A549 (cell line): ENCODE data around the gene ELOVL2. TPM values are rescaled to one million over a fixed set of nuclear protein-coding genes. Genes with fewer than 3 reads are reported as not detected.
A peak's percentile ranks its signal among the peaks of the same experiment; 100 is the strongest.

Experiments
- ATAC-seq, 2 experiments: fragments of 200-7000 bp in 1 of 2; fragments of >200 bp in 1 of 2; cut with Nextera tagmentation in 1 of 2; cut with Tn5 transposase in 1 of 2; 3 replicates each; pipeline versions ENCODE4 v1.8.0 to v1.9.1; 2018 to 2020; ENCODE audit warnings: mild to moderate bottlenecking in 1 of 2, moderate library complexity in 1 of 2
- CTCF ChIA-PET: fragments of 300-600 bp; sonication (Branson Sonifier 250); formaldehyde crosslinking; extraction: SDS; loops from one replicate; lab custom pipeline; 2021; ENCODE audit warnings: antibody characterized with exemption, inconsistent platforms; lab: Yijun Ruan, JAX
- POLR2A ChIA-PET: fragments of 350-600 bp; formaldehyde crosslinking; extraction: SDS; loops from one replicate; lab custom pipeline; 2021; ENCODE audit warnings: antibody characterized with exemption, inconsistent platforms; lab: Yijun Ruan, JAX
- DNase-seq, 2 experiments: peaks; one replicate each; pipeline versions ENCODE4 v3.0.0 to v3.0.0-alpha.2; 2011 to 2016; ENCODE audit warnings: low read depth in 1 of 2, low spot score in 1 of 2
- FAIRE-seq: peaks from 2 replicates; lab custom pipeline; 2011; peaks lifted over from hg19 to GRCh38; lab: Jason Lieb, UNC
- H3K27ac ChIP-seq, 2 experiments: fragments of >200 bp; sonication (Bioruptor Twin); formaldehyde crosslinking; 3 replicates each; pipeline ENCODE4 v1.5.1; 2016 to 2017
- H3K4me1 ChIP-seq: fragments of >200 bp; sonication (Bioruptor Twin); formaldehyde crosslinking; 3 replicates; pipeline ENCODE4 v1.6.1; 2016
- H3K4me2 ChIP-seq: fragments of >200 bp; sonication (Bioruptor Twin); formaldehyde crosslinking; 3 replicates; pipeline ENCODE4 v1.6.1; 2016
- H3K4me3 ChIP-seq: fragments of >200 bp; sonication (Bioruptor Twin); formaldehyde crosslinking; 3 replicates; pipeline ENCODE4 v1.5.1; 2016
- H3K9me3 ChIP-seq: fragments of >200 bp; sonication (Bioruptor Twin); formaldehyde crosslinking; 3 replicates; pipeline ENCODE4 v1.6.1; 2016
- CBX8 ChIP-seq: fragments of 200-600 bp; sonication (generic); IDR thresholded peaks from 2 replicates; pipeline ENCODE4 v1.6.1; 2016
- CHD4 ChIP-seq: fragments of 200-600 bp; sonication (generic); IDR thresholded peaks from 2 replicates; pipeline ENCODE4 v1.6.1; 2016; ENCODE audit warnings: antibody characterized with exemption, mild to moderate bottlenecking, borderline replicate concordance
- EHMT2 ChIP-seq: fragments of 200-600 bp; sonication (generic); IDR thresholded peaks from 2 replicates; pipeline ENCODE4 v1.6.1; 2016; ENCODE audit warnings: antibody characterized with exemption, low read depth, mild to moderate bottlenecking, moderate library complexity
- EP300 ChIP-seq, 2 experiments: fragments of >200 bp; sonication (Bioruptor Twin); formaldehyde crosslinking; IDR thresholded peaks; 2 replicates in 1 of 2; 3 replicates in 1 of 2; pipeline ENCODE4 v1.6.1; 2016 to 2017
- ESRRA ChIP-seq: fragments of 150-350 bp; IDR thresholded peaks from 2 replicates; pipeline ENCODE4 v1.6.1; 2014; ENCODE audit warnings: mild to moderate bottlenecking, low read length, borderline replicate concordance
- FOXS1 ChIP-seq: fragments of 250-450 bp; sonication (Bioruptor Pico); IDR thresholded peaks from 2 replicates; pipeline ENCODE4 v1.5.0; 2020; ENCODE audit warnings: mild to moderate bottlenecking, moderate library complexity
- GATA3 ChIP-seq: IDR thresholded peaks from 2 replicates; pipeline ENCODE4 v1.6.1; 2012; ENCODE audit warnings: borderline replicate concordance
- HDAC2 ChIP-seq: fragments of 200-600 bp; sonication (generic); IDR thresholded peaks from 2 replicates; pipeline ENCODE4 v1.6.1; 2016
- HOXA7 ChIP-seq: fragments of 250-450 bp; sonication (Bioruptor Pico); IDR thresholded peaks from 2 replicates; pipeline ENCODE4 v1.5.0; 2020; ENCODE audit warnings: mild to moderate bottlenecking, moderate library complexity
- HOXB13 ChIP-seq: fragments of 250-450 bp; sonication (Bioruptor Pico); IDR thresholded peaks from 2 replicates; pipeline ENCODE4 v1.5.0; 2020; ENCODE audit warnings: low read depth, mild to moderate bottlenecking, moderate library complexity
- JUN ChIP-seq, 2 experiments: fragments of >200 bp; sonication (Bioruptor Twin); formaldehyde crosslinking; IDR thresholded peaks; 2 replicates in 1 of 2; 3 replicates in 1 of 2; pipeline ENCODE4 v1.6.1; 2016 to 2017
- JUNB ChIP-seq: fragments of >200 bp; sonication (Bioruptor Twin); formaldehyde crosslinking; IDR thresholded peaks from 2 replicates; pipeline ENCODE4 v1.6.1; 2016
- KDM1A ChIP-seq: fragments of 200-600 bp; sonication (generic); IDR thresholded peaks from 2 replicates; pipeline ENCODE4 v1.6.1; 2016; ENCODE audit warnings: low read depth, mild to moderate bottlenecking
- KDM5A ChIP-seq: fragments of 200-600 bp; sonication (generic); IDR thresholded peaks from 2 replicates; pipeline ENCODE4 v1.6.1; 2016; ENCODE audit warnings: antibody characterized with exemption, mild to moderate bottlenecking
- MAFK ChIP-seq: fragments of 450-650 bp; IDR thresholded peaks from 2 replicates; pipeline ENCODE4 v1.6.1; 2014; ENCODE audit not compliant: partially characterized antibody
- NPAS2 ChIP-seq: fragments of 250-450 bp; sonication (Bioruptor Pico); IDR thresholded peaks from 2 replicates; pipeline ENCODE4 v1.8.0; 2022; ENCODE audit warnings: mild to moderate bottlenecking, moderate library complexity, borderline replicate concordance
- NR3C1 ChIP-seq: fragments of >200 bp; sonication (Bioruptor Twin); formaldehyde crosslinking; IDR thresholded peaks from 3 replicates; pipeline ENCODE4 v1.6.1; 2017
- RAD21 ChIP-seq, 2 experiments: fragments of >200 bp in 1 of 2; sonication (Bioruptor Twin) in 1 of 2; formaldehyde crosslinking in 1 of 2; IDR thresholded peaks in 1 of 2; conservative IDR thresholded peaks in 1 of 2; 2 replicates in 1 of 2; 3 replicates in 1 of 2; pipeline ENCODE4 v1.6.1; 2012 to 2018; ENCODE audit warnings: inconsistent platforms in 1 of 2
- RFX5 ChIP-seq: fragments of 450-650 bp; IDR thresholded peaks from 2 replicates; pipeline ENCODE4 v1.7.1; 2014; ENCODE audit warnings: antibody characterized with exemption, mild to moderate bottlenecking, moderate library complexity
- SREBF2 ChIP-seq: fragments of 450-650 bp; IDR thresholded peaks from 2 replicates; pipeline ENCODE4 v1.6.1; 2014; ENCODE audit warnings: mild to moderate bottlenecking, moderate library complexity
- ZC3H11A ChIP-seq: fragments of 450-650 bp; IDR thresholded peaks from 2 replicates; pipeline ENCODE4 v1.6.1; 2014; ENCODE audit warnings: antibody characterized with exemption, mild to moderate bottlenecking
- ZFP36 ChIP-seq: fragments of 450-650 bp; IDR thresholded peaks from 2 replicates; pipeline ENCODE4 v1.6.1; 2014; ENCODE audit warnings: borderline replicate concordance; ENCODE audit not compliant: partially characterized antibody
- WGBS: methylation state at CpG from one replicate; pipeline ENCODE4 v1.1.6; 2017; ENCODE audit errors: missing lambda C conversion rate; 5-methylcytosine and 5-hydroxymethylcytosine counted together
- polyA plus RNA-seq, 4 experiments: library from polyadenylated mRNA; depleted of rRNA in 3 of 4; stranded (reverse); fragments of >200 nt; fragmentation: RNase III in 1 of 4; extraction: RNeasy Plus Mini Kit Qiagen cat#74134 plus additional on column Dnase treatment in 1 of 4; gene quantifications; 2 replicates in 3 of 4; 3 replicates in 1 of 4; pipeline ENCODE4 v1.2.3, GENCODE V29; 2011 to 2017
- TF ChIP-seq, protein P1 (sequence below): fragments of >200 bp; sonication (Bioruptor Twin); formaldehyde crosslinking; IDR thresholded peaks from 3 replicates; pipeline ENCODE4 v1.5.1; 2016
- TF ChIP-seq, protein P2 (sequence below): fragments of 150-350 bp; IDR thresholded peaks from 2 replicates; pipeline ENCODE4 v1.6.1; 2014; ENCODE audit warnings: low read depth, mild to moderate bottlenecking, low read length
- TF ChIP-seq, protein P3 (sequence below): fragments of 250-450 bp; sonication (Bioruptor Pico); IDR thresholded peaks from 2 replicates; pipeline ENCODE4 v1.5.0; 2020; ENCODE audit warnings: low read depth, mild to moderate bottlenecking, moderate library complexity
- TF ChIP-seq, protein P4 (sequence below): fragments of 200-600 bp; sonication (generic); IDR thresholded peaks from 2 replicates; pipeline ENCODE4 v1.6.1; 2016; ENCODE audit warnings: antibody characterized with exemption, mild to moderate bottlenecking, moderate library complexity

Gene ELOVL2
- polyA plus RNA-seq, 2 of the 4 experiments (the other 2 are of a cell fraction) = 12.4 to 15.5 TPM

DNA sequence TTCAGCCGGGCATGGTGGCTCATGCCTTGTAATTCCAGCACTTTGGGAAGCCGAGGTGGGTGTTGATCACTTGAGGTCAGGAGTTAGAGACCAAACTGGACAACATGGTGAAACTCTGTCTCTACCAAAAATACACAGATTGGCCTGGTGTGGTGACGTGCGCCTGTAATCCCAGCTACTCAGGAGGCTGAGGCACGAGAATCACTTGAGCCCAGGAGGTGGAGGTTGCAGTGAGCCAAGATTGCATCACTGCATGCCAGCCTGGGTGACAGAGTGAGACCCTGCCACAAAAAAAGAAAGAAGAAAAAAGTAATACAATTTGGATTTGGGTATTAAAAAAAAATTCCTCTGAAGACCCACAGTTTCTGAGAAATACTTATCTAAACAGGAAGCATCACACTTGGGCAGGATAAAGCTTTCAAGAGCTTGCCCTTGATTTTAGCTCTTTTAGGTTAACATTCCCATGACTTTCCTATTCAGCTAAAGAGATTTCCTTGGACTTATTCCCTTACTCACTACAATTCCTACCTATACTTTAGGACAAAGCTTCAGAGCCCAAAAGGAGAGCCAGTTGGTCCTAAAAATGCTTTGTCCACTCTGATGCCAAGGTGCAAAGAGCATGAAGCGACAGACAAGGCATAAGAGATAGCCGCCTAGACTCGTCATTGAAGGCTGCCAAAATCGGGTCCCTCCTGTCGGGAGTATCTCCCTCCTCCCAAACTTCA lies 1.9 kb downstream of the ELOVL2 start:
- ATAC-seq (no peak), DNase-seq (no peak), FAIRE-seq (no peak)
- ChIA-PET POLR2A (no interaction called here), CTCF (interaction anchor here (0.9 to 2.0 kb wide), 3 partner anchors 9 to 90 kb away, joined by 3 to 5 read pairs (median 3); no protein-coding TSS in a partner anchor)
- no peak overlapping the region for H3K4me3 ChIP-seq
- peaks cover 28% of the 10 kb centered on the region; the same call in 2 of the 3 replicates for H3K4me1 ChIP-seq
- no peak overlapping the region for H3K4me2 ChIP-seq
- no peak for TF ChIP-seq KDM5A
- 89% methylated on average over 10 of the region's 10 CpGs for WGBS
- H3K9me3 ChIP-seq = no peaks in the 10 kb centered on the region; the same call in 2 of the 3 replicates
- H3K27ac ChIP-seq = no peak overlapping the region

DNA sequence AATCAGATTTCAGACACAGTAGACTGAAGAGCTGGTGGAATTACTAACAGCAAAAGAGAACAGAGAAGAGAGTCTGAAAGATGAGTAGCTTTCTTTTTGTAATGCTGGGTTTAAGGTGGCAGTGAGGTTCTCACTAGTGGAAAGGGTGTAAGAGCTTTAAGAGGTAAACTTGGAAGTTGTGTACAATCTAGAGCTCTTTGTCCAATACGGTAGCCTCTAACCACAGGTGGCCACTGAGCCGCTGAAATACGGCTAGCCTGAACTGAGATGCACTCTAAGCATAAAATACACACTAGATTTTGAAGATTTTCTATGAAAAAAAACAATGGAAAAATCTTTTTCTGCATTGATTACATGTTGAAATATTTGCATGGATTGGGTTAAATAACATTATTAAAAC lies 4.0 kb downstream of the ELOVL2 start:
- WGBS = 21% methylated on average over 3 of the region's 3 CpGs
- ATAC-seq (no peak), FAIRE-seq (no peak), DNase-seq (no peak)
- POLR2A ChIA-PET = no interaction called here
- Histone ChIP-seq H3K9me3 (no peaks in the 10 kb centered on the region; the same call in 2 of the 3 replicates), H3K4me3 (peak overlapping the region; percentile 4; the same call in 1 of the 3 replicates), H3K4me2 (peak overlapping the region; percentile 76), H3K4me1 (peaks cover 36% of the 10 kb centered on the region), H3K27ac (peak overlapping the region; percentile 52 to 76)
- TF ChIP-seq NR3C1 = no peak
- no peak for TF ChIP-seq HOXB13 (CRISPR knock-in tag)
- TF ChIP-seq EHMT2 = no peak
- TF ChIP-seq JUN (IDR thresholded peaks at IDR 0.05) = no peak
- TF ChIP-seq, protein P1, sequence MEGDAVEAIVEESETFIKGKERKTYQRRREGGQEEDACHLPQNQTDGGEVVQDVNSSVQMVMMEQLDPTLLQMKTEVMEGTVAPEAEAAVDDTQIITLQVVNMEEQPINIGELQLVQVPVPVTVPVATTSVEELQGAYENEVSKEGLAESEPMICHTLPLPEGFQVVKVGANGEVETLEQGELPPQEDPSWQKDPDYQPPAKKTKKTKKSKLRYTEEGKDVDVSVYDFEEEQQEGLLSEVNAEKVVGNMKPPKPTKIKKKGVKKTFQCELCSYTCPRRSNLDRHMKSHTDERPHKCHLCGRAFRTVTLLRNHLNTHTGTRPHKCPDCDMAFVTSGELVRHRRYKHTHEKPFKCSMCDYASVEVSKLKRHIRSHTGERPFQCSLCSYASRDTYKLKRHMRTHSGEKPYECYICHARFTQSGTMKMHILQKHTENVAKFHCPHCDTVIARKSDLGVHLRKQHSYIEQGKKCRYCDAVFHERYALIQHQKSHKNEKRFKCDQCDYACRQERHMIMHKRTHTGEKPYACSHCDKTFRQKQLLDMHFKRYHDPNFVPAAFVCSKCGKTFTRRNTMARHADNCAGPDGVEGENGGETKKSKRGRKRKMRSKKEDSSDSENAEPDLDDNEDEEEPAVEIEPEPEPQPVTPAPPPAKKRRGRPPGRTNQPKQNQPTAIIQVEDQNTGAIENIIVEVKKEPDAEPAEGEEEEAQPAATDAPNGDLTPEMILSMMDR = no peak
- no peak for TF ChIP-seq CBX8
- no peak for TF ChIP-seq CHD4
- TF ChIP-seq RAD21 (conservative IDR thresholded peaks at IDR 0.05 in 1 of 2, IDR thresholded peaks at IDR 0.05 in 1 of 2) = no peak
- no peak for TF ChIP-seq RFX5
- no peak for TF ChIP-seq EP300 (IDR thresholded peaks at IDR 0.05)
- TF ChIP-seq FOXS1 (CRISPR knock-in tag) = no peak
- TF ChIP-seq KDM1A = no peak
- no peak for TF ChIP-seq GATA3
- TF ChIP-seq MAFK = no peak
- no peak for TF ChIP-seq JUNB
- TF ChIP-seq NPAS2 (CRISPR knock-in tag) = no peak
- TF ChIP-seq, protein P2, sequence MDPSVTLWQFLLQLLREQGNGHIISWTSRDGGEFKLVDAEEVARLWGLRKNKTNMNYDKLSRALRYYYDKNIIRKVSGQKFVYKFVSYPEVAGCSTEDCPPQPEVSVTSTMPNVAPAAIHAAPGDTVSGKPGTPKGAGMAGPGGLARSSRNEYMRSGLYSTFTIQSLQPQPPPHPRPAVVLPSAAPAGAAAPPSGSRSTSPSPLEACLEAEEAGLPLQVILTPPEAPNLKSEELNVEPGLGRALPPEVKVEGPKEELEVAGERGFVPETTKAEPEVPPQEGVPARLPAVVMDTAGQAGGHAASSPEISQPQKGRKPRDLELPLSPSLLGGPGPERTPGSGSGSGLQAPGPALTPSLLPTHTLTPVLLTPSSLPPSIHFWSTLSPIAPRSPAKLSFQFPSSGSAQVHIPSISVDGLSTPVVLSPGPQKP = no peak
- CTCF ChIA-PET = interaction anchor here (2.7 kb wide), 1 partner anchor 28 kb away, joined by 8 read pairs; no protein-coding TSS in a partner anchor

DNA sequence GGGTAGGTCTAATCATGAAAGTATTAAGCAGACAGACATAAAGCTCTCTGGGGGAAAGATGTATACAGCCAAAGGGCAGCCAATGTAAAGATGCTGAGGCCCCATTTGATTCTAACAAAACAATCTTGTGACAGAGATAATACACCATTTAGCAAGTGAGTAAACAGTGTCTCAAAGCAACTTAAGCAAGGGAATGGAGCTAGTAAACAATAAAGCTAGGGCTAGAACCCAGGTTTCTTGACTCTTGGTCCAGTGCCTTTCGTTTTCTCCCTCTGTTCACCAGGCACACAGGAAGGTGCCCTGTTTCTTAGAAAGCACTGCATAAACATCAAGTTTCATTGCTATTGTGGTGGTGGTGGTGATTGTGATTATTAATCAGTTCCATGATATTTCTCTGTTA lies 5.1 kb downstream of the ELOVL2 start:
- ChIA-PET POLR2A (no interaction called here), CTCF (interaction anchor here (1.5 to 2.7 kb wide), 3 partner anchors 27 to 88 kb away, joined by 4 to 8 read pairs (median 5); no protein-coding TSS in a partner anchor)
- peaks cover 38% of the 10 kb centered on the region for H3K4me1 ChIP-seq
- ATAC-seq (peak in 1 of 2 experiments; percentile 12; a peak in 1 of 6 replicates), FAIRE-seq (no peak), DNase-seq (no peak)
- H3K4me3 ChIP-seq = no peak overlapping the region
- H3K27ac ChIP-seq = peak overlapping the region; percentile 22 to 49; a peak in 3 of 6 replicates
- 33% methylated on average over 1 of the region's 1 CpG for WGBS
- H3K4me2 ChIP-seq = peak overlapping the region; percentile 76
- no peaks in the 10 kb centered on the region for H3K9me3 ChIP-seq
- TF ChIP-seq GATA3 (no peak), FOXS1 (CRISPR knock-in tag) (no peak), ESRRA (no peak), SREBF2 (no peak), HOXA7 (no peak), CHD4 (no peak), JUNB (no peak), ZFP36 (no peak), EP300 (IDR thresholded peaks at IDR 0.05) (no peak), ZC3H11A (no peak), HDAC2 (no peak), RFX5 (no peak)
- TF ChIP-seq, protein P3, sequence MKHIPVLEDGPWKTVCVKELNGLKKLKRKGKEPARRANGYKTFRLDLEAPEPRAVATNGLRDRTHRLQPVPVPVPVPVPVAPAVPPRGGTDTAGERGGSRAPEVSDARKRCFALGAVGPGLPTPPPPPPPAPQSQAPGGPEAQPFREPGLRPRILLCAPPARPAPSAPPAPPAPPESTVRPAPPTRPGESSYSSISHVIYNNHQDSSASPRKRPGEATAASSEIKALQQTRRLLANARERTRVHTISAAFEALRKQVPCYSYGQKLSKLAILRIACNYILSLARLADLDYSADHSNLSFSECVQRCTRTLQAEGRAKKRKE (CRISPR knock-in tag) = no peak
- TF ChIP-seq, protein P4, sequence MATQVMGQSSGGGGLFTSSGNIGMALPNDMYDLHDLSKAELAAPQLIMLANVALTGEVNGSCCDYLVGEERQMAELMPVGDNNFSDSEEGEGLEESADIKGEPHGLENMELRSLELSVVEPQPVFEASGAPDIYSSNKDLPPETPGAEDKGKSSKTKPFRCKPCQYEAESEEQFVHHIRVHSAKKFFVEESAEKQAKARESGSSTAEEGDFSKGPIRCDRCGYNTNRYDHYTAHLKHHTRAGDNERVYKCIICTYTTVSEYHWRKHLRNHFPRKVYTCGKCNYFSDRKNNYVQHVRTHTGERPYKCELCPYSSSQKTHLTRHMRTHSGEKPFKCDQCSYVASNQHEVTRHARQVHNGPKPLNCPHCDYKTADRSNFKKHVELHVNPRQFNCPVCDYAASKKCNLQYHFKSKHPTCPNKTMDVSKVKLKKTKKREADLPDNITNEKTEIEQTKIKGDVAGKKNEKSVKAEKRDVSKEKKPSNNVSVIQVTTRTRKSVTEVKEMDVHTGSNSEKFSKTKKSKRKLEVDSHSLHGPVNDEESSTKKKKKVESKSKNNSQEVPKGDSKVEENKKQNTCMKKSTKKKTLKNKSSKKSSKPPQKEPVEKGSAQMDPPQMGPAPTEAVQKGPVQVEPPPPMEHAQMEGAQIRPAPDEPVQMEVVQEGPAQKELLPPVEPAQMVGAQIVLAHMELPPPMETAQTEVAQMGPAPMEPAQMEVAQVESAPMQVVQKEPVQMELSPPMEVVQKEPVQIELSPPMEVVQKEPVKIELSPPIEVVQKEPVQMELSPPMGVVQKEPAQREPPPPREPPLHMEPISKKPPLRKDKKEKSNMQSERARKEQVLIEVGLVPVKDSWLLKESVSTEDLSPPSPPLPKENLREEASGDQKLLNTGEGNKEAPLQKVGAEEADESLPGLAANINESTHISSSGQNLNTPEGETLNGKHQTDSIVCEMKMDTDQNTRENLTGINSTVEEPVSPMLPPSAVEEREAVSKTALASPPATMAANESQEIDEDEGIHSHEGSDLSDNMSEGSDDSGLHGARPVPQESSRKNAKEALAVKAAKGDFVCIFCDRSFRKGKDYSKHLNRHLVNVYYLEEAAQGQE = no peak
